Esophagus squamous epithelium (tissue), 5 donors: ENCODE measurements around the gene ACTN2. TPM values are rescaled to one million over a fixed set of nuclear protein-coding genes. Genes with fewer than 3 reads are reported as not detected.

Experiments used
- DNase-seq: peaks from one replicate; lab custom pipeline; 2025; lab: John Stamatoyannopoulos, UW
- H3K27ac ChIP-seq, 4 donors: fragments of 200-600 bp; sonication (generic); one replicate each; pipeline ENCODE4 v1.5.1; 2016 to 2019; ENCODE audit warnings: mild to moderate bottlenecking in 1 of 4
- H3K27me3 ChIP-seq, 4 donors: fragments of 200-600 bp; sonication (generic); 1 replicate in 3 of 4; 2 replicates in 1 of 4; pipeline versions ENCODE4 v1.5.1 to v1.6.0; 2017 to 2021; ENCODE audit warnings: antibody characterized with exemption in 1 of 4
- H3K36me3 ChIP-seq, 3 donors: fragments of 200-600 bp; sonication (generic); one replicate each; pipeline ENCODE4 v1.5.1; 2016 to 2019
- H3K4me1 ChIP-seq, 3 donors: fragments of 200-600 bp; sonication (generic); one replicate each; pipeline ENCODE4 v1.5.1; 2017 to 2019
- H3K4me3 ChIP-seq, 4 donors: fragments of 200-600 bp; sonication (generic); 1 replicate in 3 of 4; 2 replicates in 1 of 4; pipeline ENCODE4 v1.5.1; 2016 to 2019; ENCODE audit warnings: mild to moderate bottlenecking in 2 of 4, moderate library complexity in 1 of 4
- H3K9me3 ChIP-seq, 3 donors: fragments of 200-600 bp; sonication (generic); one replicate each; pipeline ENCODE4 v1.5.1; 2016 to 2019
- CTCF ChIP-seq, 6 experiments: fragments of 450-650 bp in 4 of 6; fragments of 200-600 bp in 2 of 6; sonication (generic) in 2 of 6; IDR thresholded peaks; one replicate each; pipeline ENCODE4 v1.5.1; 2016 to 2019; ENCODE audit warnings: antibody characterized with exemption in 6 of 6, mild to moderate bottlenecking in 4 of 6, moderate library complexity in 4 of 6
- POLR2A ChIP-seq, 4 donors: fragments of 450-650 bp; IDR thresholded peaks; one replicate each; pipeline ENCODE4 v1.6.1; 2017; ENCODE audit warnings: antibody characterized with exemption in 4 of 4, mild to moderate bottlenecking in 4 of 4, moderate library complexity in 3 of 4
- WGBS, 2 donors: methylation state at CpG; one replicate each; pipeline ENCODE4 v1.1.5; 2018; 5-methylcytosine and 5-hydroxymethylcytosine counted together
- intact Hi-C: fragments of 100-400 bp; cut with DNase I; formaldehyde crosslinking; loops from one replicate; pipeline ENCODE4 v1.15.0; 2022
- total RNA-seq, 4 donors: library from RNA; depleted of rRNA; stranded (reverse); fragments of >200 nt; gene quantifications; one replicate each; pipeline ENCODE4 v1.1.0, GENCODE V29; 2016
- donor health status: DM: yes; HTN: yes; CAD: no.

ACTN2 gene
- total RNA-seq, 4 donors from 2014 or later: 0.47 to 1.3 TPM; not detected in 2

GRCh38 chr1:236724506-236724905 is 38.2 kb downstream of the ACTN2 start:
- Histone ChIP-seq H3K4me1 (no peaks in the 10 kb centered on the region), H3K4me3 (no peak overlapping the region), H3K9me3 (no peaks in the 10 kb centered on the region), H3K27ac (no peak overlapping the region), H3K36me3 (no peaks in the 10 kb centered on the region), H3K27me3 (no peaks in the 10 kb centered on the region)
- no peak for DNase-seq
- TF ChIP-seq CTCF (IDR thresholded peaks at IDR 0.05) (no peak), POLR2A (IDR thresholded peaks at IDR 0.05) (no peak)
- intact Hi-C loops: no loop called here
- WGBS, 2 donors: 68 to 69% methylated on average over 5 to 10 of the region's 10 CpGs

- H3K27ac ChIP-seq: no peak overlapping the region
- H3K4me3 ChIP-seq: no peak overlapping the region
- H3K9me3 ChIP-seq: no peaks in the 10 kb centered on the region
- DNase-seq: no peak
- WGBS, 2 donors: 43 to 52% methylated on average over 2 to 3 of the region's 3 CpGs
- H3K36me3 ChIP-seq: no peaks in the 10 kb centered on the region
- H3K4me1 ChIP-seq: no peaks in the 10 kb centered on the region
- TF ChIP-seq CTCF (IDR thresholded peaks at IDR 0.05): no peak
- no peak for TF ChIP-seq POLR2A (IDR thresholded peaks at IDR 0.05)
- intact Hi-C loops: no loop called here
- H3K27me3 ChIP-seq: no peaks in the 10 kb centered on the region
These were observed 39.4 kb downstream of the ACTN2 start for GRCh38 chr1:236725668-236726067.

- no peaks in the 10 kb centered on the region for H3K27me3 ChIP-seq
- TF ChIP-seq CTCF (IDR thresholded peaks at IDR 0.05) (no peak), POLR2A (IDR thresholded peaks at IDR 0.05) (no peak)
- WGBS, 2 donors: 77 to 83% methylated on average over 7 to 11 of the region's 11 CpGs
- H3K36me3 ChIP-seq: no peaks in the 10 kb centered on the region
- DNase-seq: no peak
- no peak overlapping the region for H3K27ac ChIP-seq
- H3K4me1 ChIP-seq: no peaks in the 10 kb centered on the region
- H3K4me3 ChIP-seq: no peak overlapping the region
- H3K9me3 ChIP-seq: no peaks in the 10 kb centered on the region
- intact Hi-C loops: no loop called here
These were observed 41.2 kb downstream of the ACTN2 start for GRCh38 chr1:236727521-236727920.

GRCh38 chr1:236728752-236729151 is 42.5 kb downstream of the ACTN2 start:
- no peak for DNase-seq
- TF ChIP-seq CTCF (IDR thresholded peaks at IDR 0.05) (no peak), POLR2A (IDR thresholded peaks at IDR 0.05) (no peak)
- H3K4me1 ChIP-seq: no peaks in the 10 kb centered on the region
- intact Hi-C loops: no loop called here
- H3K27me3 ChIP-seq: no peaks in the 10 kb centered on the region
- H3K4me3 ChIP-seq: no peak overlapping the region
- no peaks in the 10 kb centered on the region for H3K36me3 ChIP-seq
- H3K27ac ChIP-seq: no peak overlapping the region
- H3K9me3 ChIP-seq: no peaks in the 10 kb centered on the region
- 68 to 73% methylated on average over 4 of the region's 4 CpGs for WGBS, 2 donors

DNA sequence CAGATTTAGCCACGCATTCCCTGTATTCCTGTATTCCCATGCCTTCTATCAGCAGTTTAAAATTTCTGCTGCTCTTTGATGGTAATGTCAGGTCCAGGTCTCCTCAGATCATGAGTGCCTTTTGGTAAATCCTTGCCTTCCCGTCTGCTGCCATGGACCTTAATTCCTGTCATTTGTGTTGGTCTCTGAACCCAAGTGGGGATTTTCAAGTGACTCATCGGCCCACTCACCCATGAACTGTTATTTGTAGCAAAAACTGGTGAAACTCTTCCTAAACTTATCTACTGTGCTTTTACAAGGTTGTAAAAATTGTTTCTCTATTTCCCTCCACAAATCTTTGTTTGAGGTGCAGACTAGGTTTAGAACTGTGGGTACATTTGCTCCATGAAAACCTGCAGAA is 47.4 kb downstream of the ACTN2 start:
- WGBS, 2 donors: 63 to 79% methylated on average over 3 of the region's 3 CpGs
- Histone ChIP-seq H3K27me3 (no peaks in the 10 kb centered on the region), H3K36me3 (no peaks in the 10 kb centered on the region), H3K4me3 (no peak overlapping the region), H3K9me3 (no peaks in the 10 kb centered on the region), H3K4me1 (no peaks in the 10 kb centered on the region), H3K27ac (no peak overlapping the region)
- no peak for DNase-seq
- intact Hi-C loops: no loop called here
- TF ChIP-seq POLR2A (IDR thresholded peaks at IDR 0.05): no peak
- TF ChIP-seq CTCF (IDR thresholded peaks at IDR 0.05): no peak
